HG02885 (cell line): ENCODE measurements around the gene CHCHD1.
A peak's percentile ranks its signal among the peaks of the same experiment; 100 is the strongest.
"Not testable (repeated sequence)": the region's sequence is repeated elsewhere in the genome, so short reads cannot be mapped to it uniquely, and the experiment has no call there.

Experiments
- ATAC-seq: cut with Tn5 transposase; IDR thresholded peaks from one replicate; pipeline ENCODE4 v1.9.1; 2021; ENCODE audit warnings: mild to moderate bottlenecking; ENCODE audit not compliant: unreplicated experiment, poor library complexity

Gene CHCHD1

GRCh38 chr10:73790886-73791625 lies 9.2 kb downstream of the CHCHD1 start:
- no peak for ATAC-seq

- ATAC-seq = no peak
These were observed 10.1 kb downstream of the CHCHD1 start for GRCh38 chr10:73791871-73792400.

GRCh38 chr10:73793456-73793855 lies 11.6 kb downstream of the CHCHD1 start:
- ATAC-seq = no peak

GRCh38 chr10:73795491-73795890 lies 13.6 kb downstream of the CHCHD1 start:
- ATAC-seq = not testable (repeated sequence)

- not testable (repeated sequence) for ATAC-seq
These were observed 14.2 kb downstream of the CHCHD1 start for GRCh38 chr10:73796035-73796434.

- ATAC-seq = no peak
These were observed 14.9 kb downstream of the CHCHD1 start for GRCh38 chr10:73796766-73797165.

GRCh38 chr10:73797324-73798025 lies 15.6 kb downstream of the CHCHD1 start:
- ATAC-seq = no peak

GRCh38 chr10:73798087-73798486 lies 16.2 kb downstream of the CHCHD1 start:
- ATAC-seq = no peak

- ATAC-seq = no peak
These were observed 17.2 kb downstream of the CHCHD1 start for GRCh38 chr10:73798927-73799560.

- ATAC-seq = no peak
These were observed 18.2 kb downstream of the CHCHD1 start for GRCh38 chr10:73799899-73800559.

GRCh38 chr10:73800560-73801252 lies 18.9 kb downstream of the CHCHD1 start:
- ATAC-seq = no peak

- no peak for ATAC-seq
These were observed 19.4 kb downstream of the CHCHD1 start for GRCh38 chr10:73801253-73801590.

GRCh38 chr10:73802276-73802991 lies 20.6 kb downstream of the CHCHD1 start:
- ATAC-seq = no peak

GRCh38 chr10:73803680-73804286 lies 21.9 kb downstream of the CHCHD1 start:
- peak; percentile 76 for ATAC-seq

- no peak for ATAC-seq
These were observed 24.5 kb downstream of the CHCHD1 start for GRCh38 chr10:73806176-73806950.

- no peak for ATAC-seq
These were observed 25.6 kb downstream of the CHCHD1 start for GRCh38 chr10:73807471-73807870.

GRCh38 chr10:73808021-73808815 lies 26.4 kb downstream of the CHCHD1 start:
- ATAC-seq = no peak
